OCI-LY3 (cell line): Measurements from ENCODE around the gene CDHR5.
"Not testable (repeated sequence)": the region's sequence is repeated elsewhere in the genome, so short reads cannot be mapped to it uniquely, and the experiment has no call there.

Experiments used
- CTCF ChIP-seq: fragments of 200-600, 300-600 bp; sonication (generic); IDR thresholded peaks from 2 replicates; pipeline ENCODE4 v1.5.1; 2014; ENCODE audit warnings: antibody characterized with exemption, low read length, low read depth
- EZH2phosphoT487 ChIP-seq: fragments of 200-600 bp; shearing (Covaris generic); IDR thresholded peaks from 2 replicates; pipeline ENCODE4 v1.6.1; 2018; ENCODE audit warnings: antibody characterized with exemption, mixed run types, low read depth

GRCh38 chr11:574031-574570, 50.7 kb downstream of the CDHR5 start:
- TF ChIP-seq CTCF, EZH2phosphoT487: not testable (repeated sequence)
